Measurements from ENCODE around the gene FBXO36.

Gene FBXO36

DNA sequence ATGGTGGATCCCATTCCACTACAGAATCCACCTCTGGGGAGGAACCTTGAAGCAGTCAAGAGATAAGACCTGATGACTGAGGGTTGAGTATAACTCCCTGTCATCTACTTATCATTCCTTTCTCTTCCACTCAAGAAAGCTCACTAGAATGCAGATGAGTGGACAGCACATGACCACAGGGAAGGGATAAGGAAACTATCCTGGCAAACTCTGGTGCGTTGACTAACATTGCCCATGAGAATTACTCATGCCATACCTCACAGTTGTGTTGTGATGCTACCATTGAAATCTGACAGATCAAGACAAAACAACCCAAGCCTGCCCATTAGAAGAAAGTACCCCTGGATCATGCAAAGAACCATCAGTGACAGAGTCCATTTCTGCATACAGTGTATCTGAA, 119.9 kb downstream of the FBXO36 start:
- in situ Hi-C loops (cut with MboI; ENCODE audit: low sequenced_read_pairs) = no loop called here

DNA sequence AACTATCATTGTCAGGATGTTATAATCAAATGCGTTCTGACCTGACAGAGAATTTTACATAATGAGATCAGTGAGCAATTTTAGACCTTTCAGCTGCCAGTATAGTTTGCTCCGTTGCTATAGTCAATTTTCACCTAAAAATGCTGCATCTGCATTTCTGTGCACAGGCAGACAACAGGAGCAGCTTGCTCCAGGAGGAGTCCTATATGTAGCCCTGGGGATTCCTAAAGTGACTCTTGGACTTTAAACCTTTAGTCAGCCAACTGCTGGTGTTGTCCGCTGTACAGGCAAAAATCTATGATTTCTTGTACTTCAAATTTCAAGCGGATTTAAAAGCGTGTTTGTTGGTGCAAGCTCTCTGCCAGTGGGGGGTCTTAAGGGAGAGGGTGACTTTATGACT, 120.7 kb downstream of the FBXO36 start:
- in situ Hi-C loops (cut with MboI; ENCODE audit: low sequenced_read_pairs) = no loop called here

DNA sequence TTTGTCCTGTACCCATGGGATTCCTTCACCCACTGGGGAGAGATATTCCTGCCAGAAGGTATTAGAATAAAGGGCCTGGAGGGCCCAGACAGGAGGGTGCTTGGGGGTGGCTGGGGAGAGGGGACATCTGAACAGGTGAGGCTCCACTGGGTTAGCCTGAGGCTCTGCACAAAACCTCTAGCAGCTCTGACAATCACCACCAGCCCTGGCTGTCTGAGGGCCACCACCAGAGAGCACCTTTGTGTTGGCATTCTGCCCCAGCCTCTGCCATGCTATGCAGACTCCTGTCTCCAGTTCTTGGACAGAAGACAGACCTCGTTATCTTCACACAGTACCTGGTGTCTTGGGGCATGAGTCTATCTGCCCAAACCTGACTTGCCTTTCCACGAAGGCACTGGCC, 121.2 kb downstream of the FBXO36 start:
- in situ Hi-C loops (cut with MboI; ENCODE audit: low sequenced_read_pairs) = no loop called here

DNA sequence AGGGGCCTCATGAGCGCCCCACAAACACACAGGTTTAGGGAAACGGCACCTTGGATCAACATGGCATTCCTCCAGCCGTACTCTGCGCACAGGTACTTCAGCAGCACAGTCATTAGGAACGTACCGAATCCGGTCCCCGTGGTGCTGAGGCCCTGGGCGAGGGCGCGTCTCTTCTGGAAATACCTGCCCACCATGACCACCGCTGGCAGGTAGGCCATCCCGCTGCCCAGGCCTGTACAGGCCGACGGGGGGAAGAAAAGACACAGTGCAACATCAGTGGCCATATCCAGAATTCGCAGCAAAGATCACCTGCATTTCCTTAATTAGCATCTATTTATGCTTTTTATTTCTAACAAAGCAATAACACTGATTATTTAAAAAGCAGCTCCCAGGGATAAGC, 124.2 kb downstream of the FBXO36 start:
- in situ Hi-C loops (cut with MboI; ENCODE audit: low sequenced_read_pairs) = no loop called here

DNA sequence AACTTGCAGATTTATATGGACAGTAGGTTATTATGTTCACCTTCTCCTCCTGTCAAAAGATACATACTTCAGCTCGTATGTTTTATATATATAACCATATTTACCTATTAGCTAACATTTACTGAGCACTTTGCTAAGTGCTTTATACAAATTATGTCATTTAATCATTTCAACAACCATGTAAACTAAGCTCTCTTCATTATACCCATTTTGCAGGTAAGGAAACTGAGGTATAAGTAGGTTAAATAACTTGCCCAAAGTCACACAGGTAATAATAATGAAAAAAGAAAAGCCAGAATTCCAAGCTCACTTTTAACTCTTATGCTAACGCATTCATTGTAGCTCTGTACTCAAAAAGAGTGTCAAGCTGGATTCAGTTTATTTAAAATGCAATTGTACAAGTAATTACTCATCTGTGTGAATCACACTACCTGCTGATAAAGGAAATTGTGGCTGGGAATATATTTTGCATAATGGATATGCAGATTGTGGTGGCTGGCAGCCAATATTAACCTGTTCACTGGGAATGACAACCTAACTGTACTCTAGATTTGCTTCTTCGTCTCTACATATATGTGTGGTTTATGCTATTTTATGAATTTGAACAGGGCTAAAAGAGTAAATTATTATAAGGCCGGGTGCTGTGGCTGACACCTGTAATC, 125.8 kb downstream of the FBXO36 start:
- in situ Hi-C loops (cut with MboI; ENCODE audit: low sequenced_read_pairs) = no loop called here

DNA sequence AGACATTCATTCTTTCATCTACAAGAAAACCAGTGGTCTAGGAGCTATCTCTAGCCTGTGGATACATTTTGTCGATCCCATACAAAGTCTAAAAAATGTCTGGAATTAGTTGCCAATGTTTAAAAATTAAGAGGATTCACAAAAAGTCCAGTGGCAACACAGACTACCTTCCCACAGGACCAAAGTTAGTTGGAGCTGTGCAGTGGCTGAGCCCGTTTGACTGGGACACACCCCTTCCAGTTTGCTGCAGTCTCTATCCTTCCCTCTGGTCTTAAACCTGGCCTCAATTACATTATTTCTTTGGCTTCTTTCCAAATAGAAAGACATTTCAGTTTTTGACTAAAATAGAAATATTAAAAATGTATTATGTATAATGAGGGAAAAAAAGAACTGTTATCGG, 127.8 kb downstream of the FBXO36 start:
- in situ Hi-C loops (cut with MboI; ENCODE audit: low sequenced_read_pairs) = no loop called here

DNA sequence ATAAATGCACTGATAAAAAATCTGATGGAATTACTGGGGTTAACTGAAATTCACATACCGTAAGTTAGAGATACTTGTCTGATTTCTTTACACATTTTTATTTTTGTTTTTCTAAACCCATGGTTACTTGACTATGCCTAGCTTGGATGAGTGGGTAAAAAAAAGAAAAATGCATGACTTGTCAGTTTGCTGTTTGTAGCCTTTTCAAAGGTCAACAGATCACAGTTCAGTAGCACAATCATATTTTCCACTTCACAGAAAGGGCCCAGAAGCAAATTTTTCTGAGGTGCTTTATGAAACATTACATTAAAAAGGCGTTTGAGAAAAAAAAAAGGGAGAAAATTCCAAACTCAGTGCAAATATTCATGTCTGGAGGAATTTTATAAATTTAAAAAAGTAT, 130.0 kb downstream of the FBXO36 start:
- in situ Hi-C loops (cut with MboI; ENCODE audit: low sequenced_read_pairs) = no loop called here

DNA sequence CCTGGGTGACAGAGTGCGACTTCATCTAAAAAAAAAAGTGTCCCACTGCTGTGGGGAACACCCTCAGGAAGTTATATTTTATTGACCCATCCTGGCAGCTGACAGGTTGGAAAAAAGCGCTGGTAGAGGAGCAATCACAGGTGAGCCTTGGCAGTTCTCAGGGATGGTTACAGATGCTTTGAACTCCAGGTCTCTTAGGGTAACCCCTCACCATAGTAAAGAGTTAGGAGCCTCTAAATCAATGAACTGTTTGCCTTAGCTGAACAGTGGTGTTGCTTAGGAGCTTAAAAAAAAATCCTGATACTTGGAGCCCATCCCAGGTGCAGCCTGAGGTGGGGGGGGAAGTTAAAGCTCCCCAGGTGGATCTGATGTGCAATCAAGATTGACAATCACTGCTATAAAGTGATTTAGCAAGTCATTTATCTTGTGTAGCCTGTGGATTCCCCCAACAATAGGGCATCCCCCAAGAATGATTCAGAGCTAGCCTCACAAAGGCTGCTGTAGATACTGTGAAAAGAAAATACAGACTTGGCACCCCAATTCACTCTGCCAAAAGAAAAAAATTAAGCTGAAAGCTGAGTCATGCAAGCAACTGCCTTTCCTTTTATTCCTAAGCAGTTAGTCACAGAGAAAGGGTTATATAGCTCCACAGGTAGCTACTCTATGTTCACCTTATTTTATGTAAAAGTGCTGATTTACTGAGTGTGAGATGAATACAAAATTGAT, 131.6 kb downstream of the FBXO36 start:
- in situ Hi-C loops (cut with MboI; ENCODE audit: low sequenced_read_pairs) = no loop called here

DNA sequence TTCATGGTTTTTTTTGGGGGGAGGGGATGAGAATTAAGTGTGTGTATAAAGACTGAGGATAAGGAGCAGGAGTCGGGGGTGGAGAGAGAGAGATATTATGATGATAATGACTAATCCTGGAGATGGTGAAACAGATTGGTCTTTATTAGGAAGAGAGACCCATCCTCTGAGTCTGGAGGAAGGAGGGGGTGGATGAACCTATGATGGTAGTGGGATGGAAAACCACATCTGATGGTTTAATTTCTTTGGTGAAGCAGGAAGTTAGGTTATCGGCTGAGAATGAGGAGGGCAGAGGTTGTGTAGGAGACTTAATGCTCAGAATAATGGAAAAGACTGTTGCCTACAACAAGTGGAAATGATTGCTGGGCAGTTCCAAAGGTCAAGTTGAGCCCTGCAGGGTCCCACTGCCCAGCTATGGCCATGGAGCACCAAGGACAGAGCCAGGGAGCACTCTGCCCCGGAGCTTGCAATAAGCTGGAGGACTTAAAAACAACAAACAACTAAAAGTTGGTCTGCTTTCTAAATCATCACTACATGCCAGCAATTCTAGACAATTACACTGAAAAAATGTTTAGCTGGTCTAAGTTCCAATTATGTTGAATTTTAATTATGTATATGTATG, 138.5 kb downstream of the FBXO36 start:
- in situ Hi-C loops (cut with MboI; ENCODE audit: low sequenced_read_pairs) = no loop called here

All from HL-60/S4 treated with retinoic acid at 250 ng/mL for 4 days and 3 days (cell line).